SKM-1 treated with dmso at 0.1 percent for 144 hours (cell line): ENCODE measurements around the gene PVRIG.
"Not testable (repeated sequence)": the region's sequence is repeated elsewhere in the genome, so short reads cannot be mapped to it uniquely, and the experiment has no call there.

ENCODE experiments used
- DNase-seq: peaks from one replicate; lab custom pipeline; 2025; ENCODE audit not compliant: unreplicated experiment; lab: John Stamatoyannopoulos, UW

The PVRIG gene

GRCh38 chr7:100192969-100193368, 26.8 kb upstream of the PVRIG start:
- DNase-seq = no peak

- DNase-seq = no peak
Measured at GRCh38 chr7:100195222-100195621, 24.5 kb upstream of the PVRIG start.

- not testable (repeated sequence) for DNase-seq
Measured at GRCh38 chr7:100195901-100196322, 23.8 kb upstream of the PVRIG start.

GRCh38 chr7:100198266-100198665, 21.5 kb upstream of the PVRIG start:
- DNase-seq = no peak

GRCh38 chr7:100200693-100201092, 19.1 kb upstream of the PVRIG start:
- no peak for DNase-seq

- DNase-seq = no peak
Measured at GRCh38 chr7:100204454-100204853, 15.3 kb upstream of the PVRIG start.

- no peak for DNase-seq
Measured at GRCh38 chr7:100208911-100209408, 10.8 kb upstream of the PVRIG start.

GRCh38 chr7:100209493-100209892, 10.3 kb upstream of the PVRIG start:
- DNase-seq = no peak

- no peak for DNase-seq
Measured at GRCh38 chr7:100210805-100211204, 8.9 kb upstream of the PVRIG start.

- DNase-seq = no peak
Measured at GRCh38 chr7:100211342-100211780, 8.4 kb upstream of the PVRIG start.

- DNase-seq = no peak
Measured at GRCh38 chr7:100212631-100213286, 7.0 kb upstream of the PVRIG start.

GRCh38 chr7:100213672-100214071, 6.1 kb upstream of the PVRIG start:
- DNase-seq = no peak

GRCh38 chr7:100214356-100214755, 5.4 kb upstream of the PVRIG start:
- DNase-seq = not testable (repeated sequence)

GRCh38 chr7:100215895-100216294, 3.9 kb upstream of the PVRIG start:
- DNase-seq = no peak

GRCh38 chr7:100217934-100218333, 1.8 kb upstream of the PVRIG start:
- not testable (repeated sequence) for DNase-seq

GRCh38 chr7:100219271-100219737, 445 bp upstream of the PVRIG start:
- no peak for DNase-seq

- DNase-seq = no peak
Measured at GRCh38 chr7:100220586-100221230, 959 bp downstream of the PVRIG start.

- no peak for DNase-seq
Measured at GRCh38 chr7:100221231-100221718, 1.5 kb downstream of the PVRIG start.

GRCh38 chr7:100221767-100222444, 2.2 kb downstream of the PVRIG start:
- no peak for DNase-seq

GRCh38 chr7:100222445-100223132, 2.8 kb downstream of the PVRIG start:
- no peak for DNase-seq

- DNase-seq = not testable (repeated sequence)
Measured at GRCh38 chr7:100223376-100223927, 3.7 kb downstream of the PVRIG start.
